Liver (tissue), 9 donors: ENCODE results near the gene PPFIA4. TPM values are rescaled to one million over a fixed set of nuclear protein-coding genes. Genes with fewer than 3 reads are reported as not detected.

Experiments used
- DNase-seq: peaks from one replicate; pipeline ENCODE4 v3.0.0-alpha.2; 2017; ENCODE audit warnings: low spot score
- H3K27ac ChIP-seq, 2 donors: one replicate each; pipeline ENCODE4 v1.7.0; 2013; ENCODE audit warnings: inconsistent platforms in 2 of 2, low read length in 2 of 2, control low read depth in 1 of 2, low read depth in 1 of 2, mild to moderate bottlenecking in 1 of 2
- H3K27me3 ChIP-seq, 4 donors: one replicate each; pipeline versions ENCODE4 v1.6.1 to v1.7.0; 2013; ENCODE audit warnings: low read length in 3 of 4, inconsistent platforms in 1 of 4, mild to moderate bottlenecking in 1 of 4, moderate library complexity in 1 of 4; ENCODE audit not compliant: control insufficient read depth in 4 of 4, insufficient read depth in 4 of 4
- H3K36me3 ChIP-seq, 4 donors: one replicate each; pipeline versions ENCODE4 v1.6.1 to v1.7.0; 2013; ENCODE audit warnings: low read length in 3 of 4, mild to moderate bottlenecking in 3 of 4, low read depth in 1 of 4, moderate library complexity in 1 of 4; ENCODE audit not compliant: control insufficient read depth in 4 of 4, insufficient read depth in 3 of 4
- H3K4me1 ChIP-seq, 4 donors: one replicate each; pipeline versions ENCODE4 v1.6.1 to v1.7.0; 2013; ENCODE audit warnings: low read length in 3 of 4, mild to moderate bottlenecking in 3 of 4, moderate library complexity in 1 of 4; ENCODE audit not compliant: control insufficient read depth in 4 of 4, insufficient read depth in 4 of 4
- H3K4me3 ChIP-seq, 3 donors: one replicate each; pipeline versions ENCODE4 v1.6.1 to v1.7.0; 2013; ENCODE audit warnings: low read length in 3 of 3, control low read depth in 1 of 3, low read depth in 1 of 3, mild to moderate bottlenecking in 1 of 3
- H3K9ac ChIP-seq, 2 donors: one replicate each; pipeline ENCODE4 v1.7.0; 2013; ENCODE audit warnings: low read length in 2 of 2, mild to moderate bottlenecking in 2 of 2, moderate library complexity in 2 of 2, control low read depth in 1 of 2, low read depth in 1 of 2
- H3K9me3 ChIP-seq, 4 donors: one replicate each; pipeline versions ENCODE4 v1.6.1 to v1.7.0; 2013; ENCODE audit warnings: low read length in 3 of 4; ENCODE audit not compliant: control insufficient read depth in 4 of 4
- EGR1 ChIP-seq, 2 donors: IDR thresholded peaks; 2 replicates each; pipeline ENCODE4 v1.6.1; 2016 to 2018; ENCODE audit warnings: antibody characterized with exemption in 2 of 2, low read depth in 2 of 2
- FOXA1 ChIP-seq: IDR thresholded peaks from 2 replicates; pipeline ENCODE4 v1.6.1; 2016; ENCODE audit warnings: antibody characterized with exemption
- FOXA2 ChIP-seq: IDR thresholded peaks from 2 replicates; pipeline ENCODE4 v1.6.1; 2016; ENCODE audit warnings: antibody characterized with exemption
- GABPA ChIP-seq, 2 donors: IDR thresholded peaks in 1 of 2; conservative IDR thresholded peaks in 1 of 2; 2 replicates each; pipeline ENCODE4 v1.6.1; 2016; ENCODE audit warnings: antibody characterized with exemption in 2 of 2, mild to moderate bottlenecking in 1 of 2, moderate library complexity in 1 of 2
- HNF4A ChIP-seq, 2 donors: conservative IDR thresholded peaks; 2 replicates each; pipeline ENCODE4 v1.6.1; 2016; ENCODE audit warnings: antibody characterized with exemption in 2 of 2, mild to moderate bottlenecking in 2 of 2
- HNF4G ChIP-seq: IDR thresholded peaks from 2 replicates; pipeline ENCODE4 v1.6.1; 2016; ENCODE audit warnings: antibody characterized with exemption
- JUND ChIP-seq, 2 donors: IDR thresholded peaks; 2 replicates each; pipeline ENCODE4 v1.6.1; 2016; ENCODE audit warnings: antibody characterized with exemption in 2 of 2
- NR2F2 ChIP-seq: IDR thresholded peaks from 2 replicates; pipeline ENCODE4 v1.6.1; 2016; ENCODE audit warnings: antibody characterized with exemption
- RAD21 ChIP-seq, 2 donors: IDR thresholded peaks; 2 replicates each; pipeline ENCODE4 v1.6.1; 2016; ENCODE audit warnings: antibody characterized with exemption in 2 of 2, mild to moderate bottlenecking in 2 of 2
- SP1 ChIP-seq: IDR thresholded peaks from 2 replicates; pipeline ENCODE4 v1.6.1; 2018; ENCODE audit warnings: antibody characterized with exemption, mild to moderate bottlenecking
- TAF1 ChIP-seq: conservative IDR thresholded peaks from 2 replicates; pipeline ENCODE4 v1.6.1; 2016; ENCODE audit warnings: antibody characterized with exemption, mild to moderate bottlenecking
- YY1 ChIP-seq: IDR thresholded peaks from 2 replicates; pipeline ENCODE4 v1.6.1; 2016; ENCODE audit warnings: antibody characterized with exemption, mild to moderate bottlenecking
- WGBS: extraction: QIAGEN DNeasy Blood & Tissue Kit; methylation state at CpG from one replicate; pipeline ENCODE4 v1.1.7; 2013; 5-methylcytosine and 5-hydroxymethylcytosine counted together
- polyA plus RNA-seq, 2 donors: library from polyadenylated mRNA; stranded (reverse) in 1 of 2; unstranded in 1 of 2; fragments of 200-250 nt in 1 of 2; fragments of >200 nt in 1 of 2; fragmentation: Nextera tagmentation in 1 of 2; extraction: Ambion mirVana in 1 of 2; gene quantifications; one replicate each; pipeline versions ENCODE4 v1.2.1 to v1.2.3, GENCODE V29; 2013 to 2015
- total RNA-seq, 2 donors: library from RNA; depleted of rRNA; stranded (reverse); fragments of >200 nt; gene quantifications; one replicate each; pipeline ENCODE4 v1.2.3, GENCODE V29; 2014
- TF ChIP-seq, protein P1 (sequence below): fragments of 150-350 bp; IDR thresholded peaks from 2 replicates; pipeline ENCODE4 v1.5.1; 2017; ENCODE audit warnings: improper control_type of control experiment, low read depth, low read length; ENCODE audit not compliant: missing input control
- TF ChIP-seq, protein P2 (sequence below): IDR thresholded peaks from 2 replicates; pipeline ENCODE4 v1.6.1; 2016; ENCODE audit warnings: antibody characterized with exemption, mild to moderate bottlenecking
- TF ChIP-seq, protein P3 (sequence below): IDR thresholded peaks from 2 replicates; pipeline ENCODE4 v1.6.1; 2016; ENCODE audit warnings: antibody characterized with exemption
- TF ChIP-seq, protein P4 (sequence below): IDR thresholded peaks from 2 replicates; pipeline ENCODE4 v1.6.1; 2016; ENCODE audit warnings: antibody characterized with exemption
- donor health status: healthy.
- donor health status: healthy.
- donor health status: healthy.
- donor health status: healthy.
- donor health status: healthy.

PPFIA4 gene
- total and polyA plus RNA-seq, 4 donors = 0.07 to 0.33 (median 0.15) TPM

DNA sequence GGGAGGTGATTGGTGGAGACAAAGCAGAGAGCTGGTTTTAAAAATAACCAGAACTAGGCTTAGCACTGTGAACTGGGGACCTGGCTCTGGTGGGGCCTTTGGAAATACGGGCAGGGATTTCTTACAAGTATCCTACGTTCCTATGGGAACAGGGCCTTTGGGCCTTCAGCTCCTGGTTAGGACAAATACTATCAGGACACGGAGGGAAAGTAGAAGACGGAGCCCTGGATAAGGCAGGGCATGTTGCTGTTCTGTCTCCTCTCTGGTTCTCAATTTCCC, 64.8 kb downstream of the PPFIA4 start:
- 94% methylated on average over 4 of the region's 4 CpGs for WGBS
- Histone ChIP-seq H3K9me3 (peaks cover 0 to 14% (median 6%) of the 10 kb centered on the region in 4 donors), H3K4me3 (no peak overlapping the region), H3K36me3 (no peaks in the 10 kb centered on the region), H3K4me1 (no peaks in the 10 kb centered on the region), H3K9ac (no peak overlapping the region), H3K27ac (no peak overlapping the region), H3K27me3 (no peaks in the 10 kb centered on the region)
- TF ChIP-seq SP1 = no peak
- no peak for DNase-seq

DNA sequence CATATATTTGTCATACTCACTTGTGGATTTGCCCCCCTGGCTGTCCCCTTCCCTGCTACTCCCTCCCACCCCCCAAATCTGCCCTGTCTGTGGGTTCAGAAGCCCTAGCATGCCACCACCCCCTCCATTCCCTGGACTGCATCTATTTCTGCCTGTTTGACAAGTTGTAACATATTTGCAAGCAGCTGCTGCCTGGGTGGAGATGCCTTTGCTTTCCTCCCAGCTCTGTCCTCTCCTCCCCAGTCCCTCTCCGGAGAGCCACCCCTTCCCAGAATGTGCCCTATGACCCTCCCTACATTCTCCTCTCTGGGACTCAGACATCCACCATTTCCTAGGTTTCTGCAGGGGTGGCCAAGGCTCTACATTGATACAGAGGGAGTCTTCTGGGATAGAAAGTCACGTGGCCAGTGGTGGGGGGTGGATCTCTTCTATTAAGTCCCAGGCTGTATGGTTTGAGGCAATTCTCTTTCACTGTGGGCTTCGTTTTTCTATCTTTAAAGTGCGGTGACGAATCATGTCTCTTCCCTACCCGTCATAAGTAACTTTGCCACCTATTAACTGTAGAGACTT, 65.6 kb downstream of the PPFIA4 start:
- H3K9me3 ChIP-seq = peaks cover 0 to 15% (median 6%) of the 10 kb centered on the region in 4 donors
- no peaks in the 10 kb centered on the region for H3K4me1 ChIP-seq
- no peak overlapping the region for H3K4me3 ChIP-seq
- no peak overlapping the region for H3K27ac ChIP-seq
- no peaks in the 10 kb centered on the region for H3K36me3 ChIP-seq
- no peak for DNase-seq
- TF ChIP-seq JUND (IDR thresholded peaks at IDR 0.05) (no peak), TAF1 (no peak), YY1 (no peak), RAD21 (IDR thresholded peaks at IDR 0.05) (no peak), FOXA1 (no peak), HNF4G (no peak), HNF4A (conservative IDR thresholded peaks at IDR 0.05) (no peak), GABPA (IDR thresholded peaks at IDR 0.05 in 1 of 2, conservative IDR thresholded peaks at IDR 0.05 in 1 of 2) (no peak)
- TF ChIP-seq, protein P1, sequence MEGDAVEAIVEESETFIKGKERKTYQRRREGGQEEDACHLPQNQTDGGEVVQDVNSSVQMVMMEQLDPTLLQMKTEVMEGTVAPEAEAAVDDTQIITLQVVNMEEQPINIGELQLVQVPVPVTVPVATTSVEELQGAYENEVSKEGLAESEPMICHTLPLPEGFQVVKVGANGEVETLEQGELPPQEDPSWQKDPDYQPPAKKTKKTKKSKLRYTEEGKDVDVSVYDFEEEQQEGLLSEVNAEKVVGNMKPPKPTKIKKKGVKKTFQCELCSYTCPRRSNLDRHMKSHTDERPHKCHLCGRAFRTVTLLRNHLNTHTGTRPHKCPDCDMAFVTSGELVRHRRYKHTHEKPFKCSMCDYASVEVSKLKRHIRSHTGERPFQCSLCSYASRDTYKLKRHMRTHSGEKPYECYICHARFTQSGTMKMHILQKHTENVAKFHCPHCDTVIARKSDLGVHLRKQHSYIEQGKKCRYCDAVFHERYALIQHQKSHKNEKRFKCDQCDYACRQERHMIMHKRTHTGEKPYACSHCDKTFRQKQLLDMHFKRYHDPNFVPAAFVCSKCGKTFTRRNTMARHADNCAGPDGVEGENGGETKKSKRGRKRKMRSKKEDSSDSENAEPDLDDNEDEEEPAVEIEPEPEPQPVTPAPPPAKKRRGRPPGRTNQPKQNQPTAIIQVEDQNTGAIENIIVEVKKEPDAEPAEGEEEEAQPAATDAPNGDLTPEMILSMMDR = no peak
- TF ChIP-seq, protein P2, sequence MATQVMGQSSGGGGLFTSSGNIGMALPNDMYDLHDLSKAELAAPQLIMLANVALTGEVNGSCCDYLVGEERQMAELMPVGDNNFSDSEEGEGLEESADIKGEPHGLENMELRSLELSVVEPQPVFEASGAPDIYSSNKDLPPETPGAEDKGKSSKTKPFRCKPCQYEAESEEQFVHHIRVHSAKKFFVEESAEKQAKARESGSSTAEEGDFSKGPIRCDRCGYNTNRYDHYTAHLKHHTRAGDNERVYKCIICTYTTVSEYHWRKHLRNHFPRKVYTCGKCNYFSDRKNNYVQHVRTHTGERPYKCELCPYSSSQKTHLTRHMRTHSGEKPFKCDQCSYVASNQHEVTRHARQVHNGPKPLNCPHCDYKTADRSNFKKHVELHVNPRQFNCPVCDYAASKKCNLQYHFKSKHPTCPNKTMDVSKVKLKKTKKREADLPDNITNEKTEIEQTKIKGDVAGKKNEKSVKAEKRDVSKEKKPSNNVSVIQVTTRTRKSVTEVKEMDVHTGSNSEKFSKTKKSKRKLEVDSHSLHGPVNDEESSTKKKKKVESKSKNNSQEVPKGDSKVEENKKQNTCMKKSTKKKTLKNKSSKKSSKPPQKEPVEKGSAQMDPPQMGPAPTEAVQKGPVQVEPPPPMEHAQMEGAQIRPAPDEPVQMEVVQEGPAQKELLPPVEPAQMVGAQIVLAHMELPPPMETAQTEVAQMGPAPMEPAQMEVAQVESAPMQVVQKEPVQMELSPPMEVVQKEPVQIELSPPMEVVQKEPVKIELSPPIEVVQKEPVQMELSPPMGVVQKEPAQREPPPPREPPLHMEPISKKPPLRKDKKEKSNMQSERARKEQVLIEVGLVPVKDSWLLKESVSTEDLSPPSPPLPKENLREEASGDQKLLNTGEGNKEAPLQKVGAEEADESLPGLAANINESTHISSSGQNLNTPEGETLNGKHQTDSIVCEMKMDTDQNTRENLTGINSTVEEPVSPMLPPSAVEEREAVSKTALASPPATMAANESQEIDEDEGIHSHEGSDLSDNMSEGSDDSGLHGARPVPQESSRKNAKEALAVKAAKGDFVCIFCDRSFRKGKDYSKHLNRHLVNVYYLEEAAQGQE = no peak
- no peak overlapping the region for H3K9ac ChIP-seq
- 74% methylated on average over 6 of the region's 6 CpGs for WGBS
- H3K27me3 ChIP-seq = no peaks in the 10 kb centered on the region

DNA sequence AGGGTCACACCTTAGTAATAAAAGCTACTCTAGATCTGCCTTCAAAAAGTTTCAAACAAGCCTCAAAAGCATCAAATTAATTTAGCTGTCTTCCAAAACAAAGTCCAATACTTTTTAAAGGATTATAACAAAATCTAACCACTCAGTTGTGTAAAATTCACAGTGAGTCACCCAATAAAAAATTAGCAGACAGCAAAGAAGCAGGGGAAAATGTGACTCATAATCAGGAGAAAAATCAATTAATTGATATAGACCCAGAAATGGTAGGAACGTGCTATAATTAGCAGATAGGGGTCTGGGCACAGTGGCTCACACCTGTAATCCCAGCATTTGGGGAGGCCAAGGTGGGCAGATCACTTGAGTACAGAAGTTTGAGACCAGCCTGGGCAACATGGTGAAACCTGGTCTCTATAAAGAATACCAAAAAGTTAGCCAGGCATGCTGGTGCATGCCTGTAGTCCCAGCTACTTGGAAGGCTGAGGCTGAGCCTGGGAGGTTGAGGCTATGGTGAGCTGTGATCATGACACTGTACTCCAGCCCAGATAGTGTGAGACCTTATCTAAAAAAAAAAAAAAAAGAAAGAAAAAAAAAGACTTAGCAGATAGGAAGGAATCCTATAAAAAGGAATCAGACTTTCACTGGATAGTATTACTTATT, 67.6 kb downstream of the PPFIA4 start:
- H3K27ac ChIP-seq = no peak overlapping the region
- no peaks in the 10 kb centered on the region for H3K27me3 ChIP-seq
- 86% methylated on average over 1 of the region's 1 CpG for WGBS
- no peak for TF ChIP-seq FOXA2
- TF ChIP-seq GABPA (IDR thresholded peaks at IDR 0.05 in 1 of 2, conservative IDR thresholded peaks at IDR 0.05 in 1 of 2) = no peak
- TF ChIP-seq TAF1 = no peak
- TF ChIP-seq FOXA1 = no peak
- no peak for TF ChIP-seq NR2F2
- TF ChIP-seq, protein P3, sequence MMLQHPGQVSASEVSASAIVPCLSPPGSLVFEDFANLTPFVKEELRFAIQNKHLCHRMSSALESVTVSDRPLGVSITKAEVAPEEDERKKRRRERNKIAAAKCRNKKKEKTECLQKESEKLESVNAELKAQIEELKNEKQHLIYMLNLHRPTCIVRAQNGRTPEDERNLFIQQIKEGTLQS = no peak
- TF ChIP-seq HNF4A (conservative IDR thresholded peaks at IDR 0.05) = no peak
- TF ChIP-seq, protein P4, sequence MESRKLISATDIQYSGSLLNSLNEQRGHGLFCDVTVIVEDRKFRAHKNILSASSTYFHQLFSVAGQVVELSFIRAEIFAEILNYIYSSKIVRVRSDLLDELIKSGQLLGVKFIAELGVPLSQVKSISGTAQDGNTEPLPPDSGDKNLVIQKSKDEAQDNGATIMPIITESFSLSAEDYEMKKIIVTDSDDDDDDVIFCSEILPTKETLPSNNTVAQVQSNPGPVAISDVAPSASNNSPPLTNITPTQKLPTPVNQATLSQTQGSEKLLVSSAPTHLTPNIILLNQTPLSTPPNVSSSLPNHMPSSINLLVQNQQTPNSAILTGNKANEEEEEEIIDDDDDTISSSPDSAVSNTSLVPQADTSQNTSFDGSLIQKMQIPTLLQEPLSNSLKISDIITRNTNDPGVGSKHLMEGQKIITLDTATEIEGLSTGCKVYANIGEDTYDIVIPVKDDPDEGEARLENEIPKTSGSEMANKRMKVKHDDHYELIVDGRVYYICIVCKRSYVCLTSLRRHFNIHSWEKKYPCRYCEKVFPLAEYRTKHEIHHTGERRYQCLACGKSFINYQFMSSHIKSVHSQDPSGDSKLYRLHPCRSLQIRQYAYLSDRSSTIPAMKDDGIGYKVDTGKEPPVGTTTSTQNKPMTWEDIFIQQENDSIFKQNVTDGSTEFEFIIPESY = no peak
- no peak for TF ChIP-seq RAD21 (IDR thresholded peaks at IDR 0.05)
- TF ChIP-seq YY1 = no peak
- no peak for TF ChIP-seq SP1
- no peak for TF ChIP-seq JUND (IDR thresholded peaks at IDR 0.05)
- no peak for TF ChIP-seq HNF4G
- no peak for TF ChIP-seq EGR1 (IDR thresholded peaks at IDR 0.05; ENCODE audit: low read depth in 2 of 2)
- H3K36me3 ChIP-seq = no peaks in the 10 kb centered on the region
- H3K9me3 ChIP-seq = peaks cover 0 to 17% (median 6%) of the 10 kb centered on the region in 4 donors
- H3K4me1 ChIP-seq = no peaks in the 10 kb centered on the region
- H3K9ac ChIP-seq = no peak overlapping the region
- no peak for DNase-seq
- H3K4me3 ChIP-seq = no peak overlapping the region
